ENCODE data around the gene NUMB. TPM values are rescaled to one million over a fixed set of nuclear protein-coding genes. Genes with fewer than 3 reads are reported as not detected.

Gene NUMB
- total and polyA plus RNA-seq, 2 of the 4 experiments (the other 2 are of a cell fraction), result 45.9 to 114 TPM

- TF ChIP-seq USF2 (IDR thresholded peaks at IDR 0.05; ENCODE audit: low read depth, low read length) (no peak), CHD1 (IDR thresholded peaks at IDR 0.05; ENCODE audit: low read depth, low read length) (no peak), POLR2A (IDR thresholded peaks at IDR 0.05; ENCODE audit: low read depth, low read length) (no peak)
Measured at GRCh38 chr14:73426877-73427276, 31.5 kb downstream of the NUMB start (continued).

- Histone ChIP-seq H3K79me1 (ENCODE audit: low read depth in 1 of 2, low read length in 2 of 2) (peaks cover 15 to 59% of the 10 kb centered on the region in 2 experiments), H3K27ac (ENCODE audit: insufficient read depth, low read length) (no peak overlapping the region), H2BK15ac (ENCODE audit: low read depth, low read length) (no peak overlapping the region), H3K9ac (ENCODE audit: low read depth, low read length) (no peak overlapping the region), H3K18ac (ENCODE audit: low read depth, low read length) (no peak overlapping the region), H4K8ac (ENCODE audit: low read depth in 2 of 2, low read length in 2 of 2) (no peak overlapping the region), H3K4me2 (ENCODE audit: low read depth, low read length) (peak overlapping the region; percentile 28; the same call in 1 of the 2 replicates), H3K4ac (ENCODE audit: low read depth, low read length) (no peak overlapping the region), H3K23ac (ENCODE audit: low read depth, low read length) (no peak overlapping the region), H4K91ac (ENCODE audit: insufficient read depth, low read depth, low read length) (no peak overlapping the region), H3K4me1 (ENCODE audit: control insufficient read depth, insufficient read depth, low read length) (peaks cover 12% of the 10 kb centered on the region), H2BK120ac (ENCODE audit: low read depth, low read length) (no peak overlapping the region), H3K36me3 (ENCODE audit: control insufficient read depth, insufficient read depth, low read length) (peaks cover 10% of the 10 kb centered on the region), H3K9me3 (ENCODE audit: control insufficient read depth, insufficient read depth, low read length) (no peaks in the 10 kb centered on the region), H3K4me3 (ENCODE audit: insufficient read depth, low read depth, low read length) (no peak overlapping the region), H2AK9ac (replicated peaks; ENCODE audit: low read depth, low read length, poor library complexity) (no peak overlapping the region), H3K27me3 (ENCODE audit: control insufficient read depth, insufficient read depth, low read length) (no peaks in the 10 kb centered on the region), H4K20me1 (ENCODE audit: insufficient read depth, low read length) (peaks cover 66% of the 10 kb centered on the region), H4K5ac (ENCODE audit: low read depth, low read length) (no peak overlapping the region), H3K56ac (ENCODE audit: extremely low read depth, insufficient read depth, low read length) (no peak overlapping the region), H2AFZ (replicated peaks; ENCODE audit: low read length, poor library complexity) (no peak overlapping the region), H3K9me1 (ENCODE audit: insufficient read depth, low read length) (peaks cover 15% of the 10 kb centered on the region), H2AK5ac (ENCODE audit: low read depth, low read length) (no peak overlapping the region), H2BK5ac (ENCODE audit: low read depth, low read length, poor library complexity, severe bottlenecking) (peak overlapping the region; percentile 50), H3K14ac (replicated peaks; ENCODE audit: low read depth, low read length) (no peak overlapping the region), H2BK20ac (ENCODE audit: low read depth, low read length) (no peak overlapping the region)
- POLR2A ChIA-PET (ENCODE audit: unreplicated experiment), result interaction anchor here (0.6 kb wide), 1 partner anchor 20 kb away, joined by 6 read pairs; no protein-coding TSS in a partner anchor
- intact Hi-C loops (cut with micrococcal nuclease) (no loop called here), in situ Hi-C loops (cut with MboI; ENCODE audit: low sequenced_read_pairs) (no loop called here), dilution Hi-C loops (cut with HindIII; ENCODE audit: low sequenced_read_pairs, unreplicated experiment) (no loop called here)
- TF ChIP-seq RFX5 (IDR thresholded peaks at IDR 0.05; ENCODE audit: low read depth, low read length) (no peak), USF2 (IDR thresholded peaks at IDR 0.05; ENCODE audit: low read depth, low read length) (no peak), CTCF (conservative IDR thresholded peaks at IDR 0.05; ENCODE audit: low read depth, low read length) (no peak), CEBPB (IDR thresholded peaks at IDR 0.05; ENCODE audit: low read depth, low read length) (no peak), ELK1 (IDR thresholded peaks at IDR 0.05; ENCODE audit: borderline replicate concordance, low read depth, low read length) (no peak), MXI1 (IDR thresholded peaks at IDR 0.05; ENCODE audit: borderline replicate concordance, low read depth, low read length) (no peak), MAFK (IDR thresholded peaks at IDR 0.05; ENCODE audit: low read depth, low read length) (no peak), MAZ (IDR thresholded peaks at IDR 0.05; ENCODE audit: borderline replicate concordance, low read depth, low read length) (no peak), RAD21 (IDR thresholded peaks at IDR 0.05; ENCODE audit: low read length) (no peak)
- no TSS peak for BruUV-seq (replicated peaks)
- no peak for ATAC-seq (ENCODE audit: low read depth)
- CTCF ChIA-PET, result interaction anchor here (0.6 kb wide), 1 partner anchor 91 kb away, joined by 3 read pairs; no protein-coding TSS in a partner anchor
- WGBS, 2 experiments (ENCODE audit: extremely low coverage in 2 of 2, insufficient read length in 1 of 2), result no CpG with 5 or more reads among the region's 3 CpGs
- peak; percentile 36 for DNase-seq
Measured at GRCh38 chr14:73424453-73424852, 33.9 kb downstream of the NUMB start.

Data from IMR-90 (cell line).